Fibroblast of skin of back (primary cell): ENCODE results near the gene CMC1.

Experiments
- DNase-seq: peaks from one replicate; pipeline ENCODE4 v3.0.0-alpha.2; 2013

The CMC1 gene

GRCh38 chr3:28301688-28302087, 60.3 kb downstream of the CMC1 start:
- peak; percentile 12 for DNase-seq

- DNase-seq: no peak
Observed at GRCh38 chr3:28308196-28308595, 66.8 kb downstream of the CMC1 start.

- no peak for DNase-seq
Observed at GRCh38 chr3:28315711-28316110, 74.3 kb downstream of the CMC1 start.

DNA sequence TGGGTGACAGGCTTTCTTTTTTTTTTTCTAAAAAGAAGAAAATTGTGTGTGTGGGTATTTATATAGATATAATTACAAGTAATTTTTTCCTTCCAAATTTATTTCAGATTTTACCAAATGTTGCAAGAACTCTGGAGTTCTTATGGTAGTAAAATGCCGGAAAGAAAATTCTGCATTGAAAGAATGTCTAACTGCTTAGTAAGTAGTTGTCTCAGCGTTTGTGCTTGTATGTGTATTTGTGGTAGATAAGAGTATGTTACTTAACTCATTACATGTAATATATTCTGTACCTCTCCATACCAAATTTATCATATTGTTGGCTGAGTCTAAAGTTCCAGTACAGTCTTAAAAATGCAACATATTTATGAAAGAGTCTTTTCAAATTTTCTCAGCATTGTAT, 74.8 kb downstream of the CMC1 start:
- DNase-seq: no peak

GRCh38 chr3:28317438-28318022, 76.1 kb downstream of the CMC1 start:
- DNase-seq: peak; percentile 45

- no peak for DNase-seq
Observed at GRCh38 chr3:28320981-28321380, 79.6 kb downstream of the CMC1 start.

DNA sequence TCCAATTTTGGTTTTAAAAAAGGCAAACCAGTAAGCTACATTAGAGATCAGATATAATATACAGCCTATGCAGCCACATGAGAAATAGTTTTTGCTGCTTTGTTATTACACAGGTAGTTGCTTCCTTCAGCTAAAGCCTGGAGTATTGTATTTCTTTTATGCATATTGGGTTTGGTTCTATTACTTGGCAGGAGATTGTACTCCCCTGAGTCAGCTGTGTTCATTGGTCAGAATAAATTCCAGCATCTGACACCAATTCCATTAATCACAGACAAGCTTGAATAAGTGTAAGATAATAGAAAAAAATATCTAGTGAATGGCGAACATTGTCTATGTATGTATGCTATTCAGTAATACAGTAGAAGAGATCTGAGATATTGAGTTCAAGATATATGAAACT, 81.0 kb downstream of the CMC1 start:
- DNase-seq: peak; percentile 54

GRCh38 chr3:28326458-28326926, 85.1 kb downstream of the CMC1 start:
- DNase-seq: no peak

- peak; percentile 22 for DNase-seq
Observed at GRCh38 chr3:28328188-28329151, 87.1 kb downstream of the CMC1 start.

DNA sequence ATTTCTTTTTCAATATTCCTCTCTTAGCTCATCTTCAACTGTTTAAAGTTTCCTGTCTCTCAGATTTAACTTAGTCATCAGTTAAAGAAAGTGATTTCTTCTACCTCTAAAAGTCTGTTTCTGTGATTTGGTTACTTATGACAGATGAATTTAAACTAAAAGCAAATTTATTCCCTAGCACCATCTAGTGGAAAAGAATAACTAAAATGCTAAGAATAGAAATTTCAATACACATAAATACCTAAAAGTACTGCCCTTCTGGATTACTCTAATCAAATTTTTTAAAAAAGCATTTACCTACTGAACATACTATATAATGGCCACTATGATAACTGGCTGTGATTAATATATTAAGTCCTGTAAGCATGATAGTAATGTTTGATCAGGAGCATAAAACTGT, 93.1 kb downstream of the CMC1 start:
- DNase-seq: peak; percentile 6

- no peak for DNase-seq
Observed at GRCh38 chr3:28335246-28335645, 93.8 kb downstream of the CMC1 start.

GRCh38 chr3:28337230-28337629, 95.8 kb downstream of the CMC1 start:
- DNase-seq: no peak

GRCh38 chr3:28343144-28343543, 101.7 kb downstream of the CMC1 start:
- DNase-seq: no peak

GRCh38 chr3:28345690-28346089, 104.3 kb downstream of the CMC1 start:
- no peak for DNase-seq

DNA sequence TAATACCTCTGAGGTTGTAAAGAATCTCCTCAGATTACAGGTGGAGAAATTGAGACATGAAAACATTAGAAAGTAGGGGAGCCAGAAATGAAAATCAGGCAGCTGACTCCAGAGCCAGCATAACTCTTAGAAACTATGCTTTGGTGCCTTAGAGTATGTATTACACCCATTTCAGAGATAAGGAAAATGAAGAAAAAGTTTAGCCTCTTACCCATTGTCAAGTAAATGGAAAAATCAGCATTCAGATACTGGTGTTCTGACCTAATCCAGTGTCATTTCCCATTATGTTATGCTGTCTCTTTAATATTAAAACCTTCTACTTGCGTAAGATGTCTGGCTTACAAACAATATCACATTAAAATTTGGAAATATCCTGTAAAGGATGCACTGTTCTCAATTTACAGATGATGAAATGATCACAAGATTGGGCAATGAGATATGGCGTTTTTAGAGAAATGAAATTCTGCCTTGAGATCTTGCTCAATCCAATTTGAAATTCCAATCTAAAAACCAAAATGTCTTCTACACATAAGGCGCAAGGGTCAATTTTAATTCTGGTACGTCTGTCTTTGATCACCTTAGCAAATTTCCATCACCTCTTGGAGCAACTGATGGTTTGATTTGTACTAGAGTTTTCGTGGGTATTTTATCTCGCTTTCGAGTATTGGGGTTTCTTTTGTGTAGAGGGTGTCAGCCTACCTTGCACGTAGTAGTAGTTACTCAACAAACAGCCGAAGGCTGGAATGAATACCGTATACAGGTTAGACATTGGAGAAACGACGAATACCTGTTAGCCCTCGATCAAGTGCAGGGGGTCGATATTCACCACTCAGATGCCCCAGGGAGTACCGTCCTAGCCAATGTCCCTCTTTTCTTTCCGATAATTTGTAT, 106.2 kb downstream of the CMC1 start:
- peak; percentile 1 for DNase-seq

DNA sequence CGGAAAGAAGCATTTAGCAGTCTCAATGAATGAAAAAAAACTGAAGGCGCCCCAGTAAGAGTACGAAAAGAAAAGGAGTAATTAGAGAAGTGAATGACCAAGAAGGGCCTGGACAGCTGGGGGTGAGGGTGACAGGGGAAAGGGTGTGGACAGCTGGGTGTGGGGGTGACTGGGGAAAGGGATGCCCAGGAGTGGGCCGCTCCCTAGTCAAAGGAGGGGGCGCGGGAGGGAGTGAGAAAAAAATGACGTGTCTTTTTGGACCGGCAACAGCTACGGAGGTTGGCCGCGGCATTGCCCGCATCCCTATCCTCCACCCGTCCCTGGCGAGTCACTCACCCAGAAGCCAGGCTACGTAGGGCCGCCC, 106.8 kb downstream of the CMC1 start:
- DNase-seq: no peak

- peak; percentile 94 for DNase-seq
Observed at GRCh38 chr3:28348629-28349468, 107.4 kb downstream of the CMC1 start, which contains the start of the genes AZI2 and ZCWPW2. TSS of gene AZI2 (minus strand) at chr3:28348824. CDS start at chr3:28340617, 8,207 bp downstream. TSS of gene ZCWPW2 (plus strand) at chr3:28348721. CDS start at chr3:28413069, 64,348 bp downstream.

DNA sequence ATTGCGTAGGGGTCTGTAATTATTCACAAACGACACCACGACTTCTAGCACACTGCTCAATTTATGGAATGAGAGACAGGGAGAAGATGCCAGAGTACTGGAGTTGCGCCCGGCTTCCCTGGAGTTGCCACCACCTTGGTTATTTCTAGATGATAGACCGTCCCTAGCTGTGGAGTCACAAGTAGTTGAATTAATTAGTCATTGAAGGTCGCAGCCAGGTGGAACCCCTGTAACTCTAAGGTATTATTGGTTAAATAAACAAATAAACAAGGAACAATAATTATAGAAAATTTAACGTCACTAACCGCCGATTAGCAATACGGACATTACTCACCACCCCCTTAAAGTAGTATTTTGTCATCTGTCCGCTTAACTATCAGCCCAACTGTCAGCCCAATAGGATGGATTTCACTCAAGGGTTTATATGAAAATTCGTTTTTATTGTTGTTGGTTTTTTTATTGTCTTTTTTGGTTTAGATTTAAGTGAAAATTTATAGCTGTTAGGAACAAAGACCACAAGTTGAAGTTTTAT, 108.1 kb downstream of the CMC1 start:
- no peak for DNase-seq
